Measurements from ENCODE around the gene MT1B. TPM values are rescaled to one million over a fixed set of nuclear protein-coding genes. Genes with fewer than 3 reads are reported as not detected.
A peak's percentile ranks its signal among the peaks of the same experiment; 100 is the strongest.
"Not testable (repeated sequence)": the region's sequence is repeated elsewhere in the genome, so short reads cannot be mapped to it uniquely, and the experiment has no call there.

The MT1B gene
- total and polyA plus RNA-seq, 8 donors: 5.8 TPM; not detected in 7

DNA sequence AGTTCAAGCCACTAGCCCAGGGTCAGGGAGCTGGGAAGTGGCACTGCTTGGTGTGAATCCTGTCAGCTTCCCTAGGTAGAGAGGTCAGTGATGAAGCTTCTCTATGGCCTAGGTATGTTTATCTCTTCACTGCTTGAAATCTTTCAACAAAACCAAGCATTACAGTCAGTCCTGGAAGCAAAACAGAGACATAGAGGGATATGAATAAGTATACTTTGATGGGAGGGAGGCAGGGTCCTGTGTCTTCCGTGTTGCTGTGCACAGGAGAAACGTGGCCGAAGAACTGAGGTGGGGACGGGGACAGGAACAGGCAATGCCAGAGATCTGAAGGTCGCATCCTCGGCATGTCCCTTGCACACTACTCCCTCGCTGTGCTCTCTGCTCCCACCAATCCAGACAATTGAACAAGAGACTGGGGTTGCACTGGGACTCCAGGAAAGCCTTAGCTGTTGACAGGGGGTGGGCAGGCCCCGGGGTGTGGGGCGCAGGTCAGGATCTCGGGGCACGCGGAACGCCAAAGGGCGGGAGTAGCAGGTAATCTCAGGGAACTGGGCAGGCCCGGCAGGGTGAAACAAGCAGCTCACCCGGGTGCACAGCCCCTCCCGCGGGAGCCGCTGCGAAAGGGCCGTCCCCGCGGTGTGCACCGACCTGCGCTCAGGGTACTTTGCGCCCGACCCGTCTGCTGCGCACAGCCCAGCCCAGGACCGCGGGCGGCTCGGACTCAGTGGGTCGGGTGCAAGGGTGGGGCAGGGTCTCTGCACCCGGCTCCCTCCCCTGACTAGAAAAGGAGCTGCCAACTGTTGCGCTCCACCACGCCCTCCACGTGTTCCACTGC, 17.5 kb downstream of the MT1B start, which contains the start of gene MT1H:
TSS of gene MT1H (plus strand) at position 810 of the 835 bp plus-strand sequence. CDS start 71 bp downstream, outside the sequence.
- TF ChIP-seq POLR2A (IDR thresholded peaks at IDR 0.05) (no peak), EP300 (IDR thresholded peaks at IDR 0.05) (no peak), CTCF (IDR thresholded peaks at IDR 0.05) (no peak), POLR2AphosphoS5 (IDR thresholded peaks at IDR 0.05) (no peak)
- H3K9me3 ChIP-seq: no peaks in the 10 kb centered on the region
- intact Hi-C loops (cut with DNase I; ENCODE audit: low total_unique reads): no loop called here
- DNase-seq: peak; percentile 58 to 80
- peaks cover 0 to 88% (median 25%) of the 10 kb centered on the region in 3 donors for H3K27me3 ChIP-seq
- H3K4me1 ChIP-seq: peaks cover 20 to 36% (median 32%) of the 10 kb centered on the region in 4 donors
- peak within 1 kb of the TSS in 3 of 4 donors; percentile 12 to 32 (median 18) for H3K4me3 ChIP-seq
- no peaks in the 10 kb centered on the region for H3K36me3 ChIP-seq
- peak within 1 kb of the TSS in 3 of 5 donors; percentile 46 to 78 (median 74) for H3K27ac ChIP-seq
- 12 to 26% (median 19%) methylated on average over 18 to 38 of the region's 38 CpGs for WGBS, 5 donors

- Histone ChIP-seq H3K4me3 (peak overlapping the region in 3 of 4 donors; percentile 12 to 32 (median 18)), H3K4me1 (peaks cover 20 to 36% (median 32%) of the 10 kb centered on the region in 4 donors), H3K9me3 (no peaks in the 10 kb centered on the region), H3K27me3 (peaks cover 0 to 88% (median 25%) of the 10 kb centered on the region in 3 donors), H3K36me3 (no peaks in the 10 kb centered on the region), H3K27ac (peak overlapping the region in 1 of 5 donors; percentile 78)
- TF ChIP-seq CTCF (IDR thresholded peaks at IDR 0.05): no peak
- TF ChIP-seq EP300 (IDR thresholded peaks at IDR 0.05): no peak
- no peak for TF ChIP-seq POLR2AphosphoS5 (IDR thresholded peaks at IDR 0.05)
- no peak for TF ChIP-seq POLR2A (IDR thresholded peaks at IDR 0.05)
- WGBS, 5 donors: 20 to 29% (median 25%) methylated on average over 19 of the region's 19 CpGs
- intact Hi-C loops (cut with DNase I; ENCODE audit: low total_unique reads): no loop called here
- DNase-seq: no peak
Measured at GRCh38 chr16:56669840-56670619, 18.3 kb downstream of the MT1B start.

DNA sequence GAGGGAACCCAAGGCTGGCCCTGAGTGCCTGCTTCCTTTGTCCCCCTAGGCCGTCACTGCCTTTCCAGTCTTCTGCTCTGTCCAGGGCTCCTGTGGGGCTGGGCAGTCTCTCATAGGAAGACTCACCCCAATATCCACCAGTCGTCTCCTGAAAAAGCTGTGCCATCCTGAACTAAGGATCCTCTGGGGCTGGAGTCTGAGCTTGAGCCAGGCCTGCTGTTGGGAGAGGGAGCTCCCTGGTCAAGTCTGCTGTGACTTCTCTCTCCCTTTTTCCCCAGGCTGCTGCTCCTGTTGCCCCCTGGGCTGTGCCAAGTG, 18.9 kb downstream of the MT1B start:
- WGBS, 5 donors: 52 to 85% (median 71%) methylated on average over 2 of the region's 2 CpGs
- H3K4me3 ChIP-seq: no peak overlapping the region
- no peak overlapping the region for H3K27ac ChIP-seq
- peaks cover 0 to 93% (median 29%) of the 10 kb centered on the region in 3 donors for H3K27me3 ChIP-seq
- peaks cover 23 to 38% (median 34%) of the 10 kb centered on the region in 4 donors for H3K4me1 ChIP-seq
- H3K9me3 ChIP-seq: no peaks in the 10 kb centered on the region
- no peak for DNase-seq
- intact Hi-C loops (cut with DNase I; ENCODE audit: low total_unique reads): no loop called here
- no peaks in the 10 kb centered on the region for H3K36me3 ChIP-seq
- no peak for TF ChIP-seq POLR2A (IDR thresholded peaks at IDR 0.05)
- no peak for TF ChIP-seq POLR2AphosphoS5 (IDR thresholded peaks at IDR 0.05)
- TF ChIP-seq EP300 (IDR thresholded peaks at IDR 0.05): no peak
- no peak for TF ChIP-seq CTCF (IDR thresholded peaks at IDR 0.05)

DNA sequence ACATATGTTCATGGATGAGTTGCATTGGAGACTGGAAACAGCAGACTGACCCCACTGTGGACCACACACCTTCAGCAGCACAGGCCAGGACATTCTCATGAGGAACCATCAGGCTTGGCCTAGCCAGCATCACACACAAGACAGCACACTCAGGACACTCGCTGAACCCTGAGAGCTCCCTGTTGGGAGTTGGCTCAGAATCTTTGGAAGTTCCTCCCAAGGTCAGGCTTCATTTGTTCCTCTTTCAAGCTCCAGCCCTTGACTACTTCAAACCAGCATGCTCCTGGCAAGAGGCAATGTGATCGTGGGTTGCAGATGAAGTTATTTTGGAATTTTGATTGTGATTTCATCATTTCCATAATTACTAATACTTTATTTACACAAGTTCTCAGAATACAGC, 20.0 kb downstream of the MT1B start:
- H3K4me3 ChIP-seq; H3K27ac ChIP-seq; H3K9me3 ChIP-seq; DNase-seq; H3K36me3 ChIP-seq; intact Hi-C loops (cut with DNase I; ENCODE audit: low total_unique reads): not testable (repeated sequence)
- H3K4me1 ChIP-seq: peaks cover 31 to 43% (median 42%) of the 10 kb centered on the region in 4 donors
- WGBS, 5 donors: 63 to 79% (median 68%) methylated on average over 2 of the region's 2 CpGs
- H3K27me3 ChIP-seq: peaks cover 0 to 96% (median 40%) of the 10 kb centered on the region in 3 donors

- H3K9me3 ChIP-seq; H3K4me3 ChIP-seq; intact Hi-C loops (cut with DNase I; ENCODE audit: low total_unique reads); DNase-seq; H3K27ac ChIP-seq; H3K36me3 ChIP-seq: not testable (repeated sequence)
- Histone ChIP-seq H3K27me3 (peaks cover 0 to 96% (median 40%) of the 10 kb centered on the region in 3 donors), H3K4me1 (peaks cover 31 to 40% (median 39%) of the 10 kb centered on the region in 4 donors)
- 71 to 91% (median 82%) methylated on average over 3 of the region's 3 CpGs for WGBS, 5 donors
Measured at GRCh38 chr16:56672171-56672570, 20.5 kb downstream of the MT1B start.
